ENCODE results near the gene PDGFRB.

PDGFRB gene

GRCh38 chr5:150142959-150143349 lies 12.7 kb downstream of the PDGFRB start:
- peak; percentile 95 for DNase-seq (ENCODE audit: low read depth)
- H3K4me3 ChIP-seq (ENCODE audit: low read depth, low read length), result no peak overlapping the region

GRCh38 chr5:150142185-150142958 lies 13.3 kb downstream of the PDGFRB start:
- TF ChIP-seq CTCF (conservative IDR thresholded peaks at IDR 0.05; ENCODE audit: low read depth, low read length), result no peak
- peak; percentile 38 for DNase-seq (ENCODE audit: low read depth)

More at GRCh38 chr5:150142959-150143349, 12.7 kb downstream of the PDGFRB start:
- no peak for TF ChIP-seq CTCF (conservative IDR thresholded peaks at IDR 0.05; ENCODE audit: low read depth, low read length)

GRCh38 chr5:150141544-150142184 lies 14.0 kb downstream of the PDGFRB start:
- TF ChIP-seq CTCF (conservative IDR thresholded peaks at IDR 0.05; ENCODE audit: low read depth, low read length), result no peak
- DNase-seq (ENCODE audit: low read depth), result peak; percentile 88
- H3K4me3 ChIP-seq (ENCODE audit: low read depth, low read length), result no peak overlapping the region

More at GRCh38 chr5:150142185-150142958, 13.3 kb downstream of the PDGFRB start:
- H3K4me3 ChIP-seq (ENCODE audit: low read depth, low read length), result no peak overlapping the region

GRCh38 chr5:150140830-150141229 lies 14.8 kb downstream of the PDGFRB start:
- peak; percentile 95 for DNase-seq (ENCODE audit: low read depth)
- no peak overlapping the region for H3K4me3 ChIP-seq (ENCODE audit: low read depth, low read length)
- TF ChIP-seq CTCF (conservative IDR thresholded peaks at IDR 0.05; ENCODE audit: low read depth, low read length), result no peak

- DNase-seq (ENCODE audit: low read depth), result peak; percentile 90
- H3K4me3 ChIP-seq (ENCODE audit: low read depth, low read length), result no peak overlapping the region
- TF ChIP-seq CTCF (conservative IDR thresholded peaks at IDR 0.05; ENCODE audit: low read depth, low read length), result no peak
Observed at GRCh38 chr5:150139334-150139733, 16.3 kb downstream of the PDGFRB start.

- peak overlapping the region; percentile 16 for H3K4me3 ChIP-seq (ENCODE audit: low read depth, low read length)
- peak; percentile 93 for DNase-seq (ENCODE audit: low read depth)
- TF ChIP-seq CTCF (conservative IDR thresholded peaks at IDR 0.05; ENCODE audit: low read depth, low read length), result no peak
Observed at GRCh38 chr5:150138551-150139265, 16.9 kb downstream of the PDGFRB start.
